Ishikawa (cell line): ENCODE results near the gene BCAR1.

Experiments used
- CEBPB ChIP-seq: IDR thresholded peaks from 2 replicates; pipeline ENCODE4 v1.6.1; 2012
- CREB1 ChIP-seq: IDR thresholded peaks from 2 replicates; pipeline ENCODE4 v1.6.1; 2012; ENCODE audit warnings: low read depth
- EP300 ChIP-seq: IDR thresholded peaks from 2 replicates; pipeline ENCODE4 v1.6.1; 2012; ENCODE audit warnings: borderline replicate concordance
- FOXM1 ChIP-seq: IDR thresholded peaks from 2 replicates; pipeline ENCODE4 v1.6.1; 2012; ENCODE audit warnings: low read depth, borderline replicate concordance
- RAD21 ChIP-seq: IDR thresholded peaks from 2 replicates; pipeline ENCODE4 v1.6.1; 2012; ENCODE audit warnings: low read depth
- TAF1 ChIP-seq: IDR thresholded peaks from 2 replicates; pipeline ENCODE4 v1.6.1; 2012; ENCODE audit warnings: low read depth, mild to moderate bottlenecking
- TCF12 ChIP-seq: IDR thresholded peaks from 2 replicates; pipeline ENCODE4 v1.6.1; 2012; ENCODE audit warnings: low read depth
- TEAD4 ChIP-seq: IDR thresholded peaks from 2 replicates; pipeline ENCODE4 v1.6.1; 2012
- YY1 ChIP-seq: IDR thresholded peaks from 2 replicates; pipeline ENCODE4 v1.6.1; 2012; ENCODE audit warnings: low read depth
- ZBTB7A ChIP-seq: IDR thresholded peaks from 2 replicates; pipeline ENCODE4 v1.6.1; 2012; ENCODE audit warnings: low read depth
- TF ChIP-seq, protein P1 (sequence below): IDR thresholded peaks from 2 replicates; pipeline ENCODE4 v1.6.1; 2012
- TF ChIP-seq, protein P2 (sequence below): IDR thresholded peaks from 2 replicates; pipeline ENCODE4 v1.6.1; 2012; ENCODE audit warnings: low read depth, mild to moderate bottlenecking

DNA sequence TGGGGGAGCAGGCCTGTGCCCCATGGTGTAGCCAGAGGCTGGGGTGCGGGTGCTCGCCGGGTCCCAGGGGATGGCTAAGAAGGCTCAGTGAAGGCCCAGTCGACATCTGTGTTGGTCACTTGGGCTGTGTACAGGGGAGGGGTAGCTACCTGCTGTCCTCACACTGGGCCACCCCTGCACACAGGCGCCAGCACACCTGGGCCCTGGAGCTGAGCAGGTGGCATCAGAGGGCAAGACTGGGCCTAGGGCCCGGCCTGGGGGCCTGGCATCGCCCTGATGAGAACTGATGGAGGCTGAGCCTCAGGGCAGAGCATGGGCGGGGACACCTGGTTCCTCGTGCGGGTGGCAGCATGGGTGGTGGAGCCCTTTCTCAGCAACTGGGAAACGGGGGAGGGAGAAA is 43.6 kb downstream of the BCAR1 start:
- TF ChIP-seq EP300 (no peak), YY1 (no peak), CEBPB (no peak), RAD21 (no peak), TAF1 (no peak), CREB1 (no peak), TCF12 (no peak), FOXM1 (no peak), TEAD4 (no peak), ZBTB7A (no peak)
- TF ChIP-seq, protein P1, sequence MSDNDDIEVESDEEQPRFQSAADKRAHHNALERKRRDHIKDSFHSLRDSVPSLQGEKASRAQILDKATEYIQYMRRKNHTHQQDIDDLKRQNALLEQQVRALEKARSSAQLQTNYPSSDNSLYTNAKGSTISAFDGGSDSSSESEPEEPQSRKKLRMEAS = no peak
- TF ChIP-seq, protein P2, sequence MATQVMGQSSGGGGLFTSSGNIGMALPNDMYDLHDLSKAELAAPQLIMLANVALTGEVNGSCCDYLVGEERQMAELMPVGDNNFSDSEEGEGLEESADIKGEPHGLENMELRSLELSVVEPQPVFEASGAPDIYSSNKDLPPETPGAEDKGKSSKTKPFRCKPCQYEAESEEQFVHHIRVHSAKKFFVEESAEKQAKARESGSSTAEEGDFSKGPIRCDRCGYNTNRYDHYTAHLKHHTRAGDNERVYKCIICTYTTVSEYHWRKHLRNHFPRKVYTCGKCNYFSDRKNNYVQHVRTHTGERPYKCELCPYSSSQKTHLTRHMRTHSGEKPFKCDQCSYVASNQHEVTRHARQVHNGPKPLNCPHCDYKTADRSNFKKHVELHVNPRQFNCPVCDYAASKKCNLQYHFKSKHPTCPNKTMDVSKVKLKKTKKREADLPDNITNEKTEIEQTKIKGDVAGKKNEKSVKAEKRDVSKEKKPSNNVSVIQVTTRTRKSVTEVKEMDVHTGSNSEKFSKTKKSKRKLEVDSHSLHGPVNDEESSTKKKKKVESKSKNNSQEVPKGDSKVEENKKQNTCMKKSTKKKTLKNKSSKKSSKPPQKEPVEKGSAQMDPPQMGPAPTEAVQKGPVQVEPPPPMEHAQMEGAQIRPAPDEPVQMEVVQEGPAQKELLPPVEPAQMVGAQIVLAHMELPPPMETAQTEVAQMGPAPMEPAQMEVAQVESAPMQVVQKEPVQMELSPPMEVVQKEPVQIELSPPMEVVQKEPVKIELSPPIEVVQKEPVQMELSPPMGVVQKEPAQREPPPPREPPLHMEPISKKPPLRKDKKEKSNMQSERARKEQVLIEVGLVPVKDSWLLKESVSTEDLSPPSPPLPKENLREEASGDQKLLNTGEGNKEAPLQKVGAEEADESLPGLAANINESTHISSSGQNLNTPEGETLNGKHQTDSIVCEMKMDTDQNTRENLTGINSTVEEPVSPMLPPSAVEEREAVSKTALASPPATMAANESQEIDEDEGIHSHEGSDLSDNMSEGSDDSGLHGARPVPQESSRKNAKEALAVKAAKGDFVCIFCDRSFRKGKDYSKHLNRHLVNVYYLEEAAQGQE = no peak
